Measurements from ENCODE around the gene GALNT10.
A peak's percentile ranks its signal among the peaks of the same experiment; 100 is the strongest.

The GALNT10 gene

DNA sequence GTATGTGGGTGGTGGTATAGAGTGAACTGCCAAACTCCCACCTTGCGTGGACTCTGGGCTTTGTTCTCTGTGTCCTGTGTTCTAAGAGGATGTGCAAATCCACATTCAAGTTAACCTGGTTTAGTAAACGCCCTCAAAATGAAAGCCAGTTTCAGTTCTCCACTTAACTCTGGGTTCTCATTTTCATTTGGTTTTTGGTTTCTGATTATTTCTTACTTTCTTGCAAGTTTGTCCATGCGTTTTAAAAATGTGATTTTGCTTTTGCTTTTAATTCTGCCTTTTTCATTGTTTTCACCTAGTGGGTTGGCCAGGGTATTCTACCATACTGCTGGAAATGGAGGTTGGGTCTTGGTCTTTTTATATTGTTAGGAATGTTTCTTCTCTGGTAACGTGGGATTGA is 38.2 kb downstream of the GALNT10 start:
- peaks cover 52% of the 10 kb centered on the region for H3K4me1 Mint-ChIP-seq
- no peaks in the 10 kb centered on the region for H3K27me3 Mint-ChIP-seq
- peak overlapping the region; percentile 79 for H3K4me3 Mint-ChIP-seq
- H3K9me3 Mint-ChIP-seq, result peaks cover 6% of the 10 kb centered on the region
- peak overlapping the region; percentile 83 for H3K27ac Mint-ChIP-seq
- peak; percentile 77 for ATAC-seq
- H3K36me3 Mint-ChIP-seq, result peaks cover 34% of the 10 kb centered on the region

GRCh38 chr5:154230526-154230925 is 40.0 kb downstream of the GALNT10 start:
- Mint-ChIP-seq H3K9me3 (peaks cover 6% of the 10 kb centered on the region), H3K27me3 (no peaks in the 10 kb centered on the region), H3K4me1 (peaks cover 47% of the 10 kb centered on the region), H3K4me3 (no peak overlapping the region), H3K27ac (no peak overlapping the region), H3K36me3 (peaks cover 32% of the 10 kb centered on the region)
- ATAC-seq, result no peak

- no peaks in the 10 kb centered on the region for H3K27me3 Mint-ChIP-seq
- H3K4me3 Mint-ChIP-seq, result no peak overlapping the region
- no peaks in the 10 kb centered on the region for H3K9me3 Mint-ChIP-seq
- H3K4me1 Mint-ChIP-seq, result peaks cover 52% of the 10 kb centered on the region
- no peak overlapping the region for H3K27ac Mint-ChIP-seq
- peaks cover 9% of the 10 kb centered on the region for H3K36me3 Mint-ChIP-seq
- ATAC-seq, result no peak
Observed at GRCh38 chr5:154234551-154234950, 44.0 kb downstream of the GALNT10 start.

DNA sequence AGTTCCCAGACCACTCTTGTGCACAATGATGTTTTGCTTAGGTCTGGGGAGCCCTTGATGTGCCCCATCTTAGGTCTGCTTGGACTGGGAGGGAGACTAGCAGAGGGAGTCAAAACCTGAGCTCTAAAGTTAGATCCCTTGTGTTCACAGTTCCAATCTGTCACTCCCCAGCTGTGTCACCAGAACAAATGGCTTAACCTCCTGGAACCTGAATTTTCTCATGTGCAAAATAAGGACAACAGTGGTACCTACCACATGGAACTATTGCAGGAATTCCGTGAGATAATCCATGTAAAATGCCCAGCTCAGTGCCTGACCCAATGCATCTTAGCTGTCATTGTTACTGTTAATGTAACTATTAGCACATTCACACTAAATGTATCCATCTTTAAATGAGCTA is 45.5 kb downstream of the GALNT10 start:
- Mint-ChIP-seq H3K4me1 (peaks cover 56% of the 10 kb centered on the region), H3K4me3 (no peak overlapping the region), H3K9me3 (no peaks in the 10 kb centered on the region), H3K36me3 (peaks cover 6% of the 10 kb centered on the region), H3K27ac (no peak overlapping the region), H3K27me3 (no peaks in the 10 kb centered on the region)
- ATAC-seq, result no peak

- no peaks in the 10 kb centered on the region for H3K27me3 Mint-ChIP-seq
- ATAC-seq, result no peak
- no peaks in the 10 kb centered on the region for H3K9me3 Mint-ChIP-seq
- H3K4me3 Mint-ChIP-seq, result no peak overlapping the region
- H3K27ac Mint-ChIP-seq, result no peak overlapping the region
- no peaks in the 10 kb centered on the region for H3K36me3 Mint-ChIP-seq
- peaks cover 55% of the 10 kb centered on the region for H3K4me1 Mint-ChIP-seq
Observed at GRCh38 chr5:154236536-154237375, 46.2 kb downstream of the GALNT10 start.

GRCh38 chr5:154237376-154237743 is 46.8 kb downstream of the GALNT10 start:
- no peak for ATAC-seq
- Mint-ChIP-seq H3K4me3 (no peak overlapping the region), H3K4me1 (peaks cover 52% of the 10 kb centered on the region), H3K27me3 (no peaks in the 10 kb centered on the region), H3K27ac (no peak overlapping the region), H3K9me3 (no peaks in the 10 kb centered on the region), H3K36me3 (no peaks in the 10 kb centered on the region)

DNA sequence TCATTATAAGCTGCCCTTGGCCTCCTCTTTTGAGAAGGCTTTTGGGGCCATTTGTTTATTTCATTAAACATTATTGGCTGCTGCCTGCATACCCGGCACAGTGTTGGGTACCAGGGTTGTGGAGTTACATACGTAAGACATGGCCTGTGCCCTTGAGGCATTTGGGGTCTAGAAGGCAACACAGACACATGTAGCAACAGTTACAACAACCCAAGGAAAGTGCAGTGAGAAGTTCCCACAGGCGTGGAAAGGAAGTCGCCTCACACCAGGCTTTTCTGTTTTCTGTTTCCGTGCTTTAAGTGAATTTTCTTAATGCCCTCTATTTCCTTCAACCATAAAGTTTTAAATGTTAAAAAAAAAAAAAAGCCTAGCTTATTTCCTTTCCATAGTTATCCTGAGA is 47.4 kb downstream of the GALNT10 start:
- Mint-ChIP-seq H3K4me3 (no peak overlapping the region), H3K4me1 (peaks cover 54% of the 10 kb centered on the region), H3K27ac (no peak overlapping the region), H3K27me3 (no peaks in the 10 kb centered on the region), H3K36me3 (no peaks in the 10 kb centered on the region), H3K9me3 (no peaks in the 10 kb centered on the region)
- no peak for ATAC-seq

DNA sequence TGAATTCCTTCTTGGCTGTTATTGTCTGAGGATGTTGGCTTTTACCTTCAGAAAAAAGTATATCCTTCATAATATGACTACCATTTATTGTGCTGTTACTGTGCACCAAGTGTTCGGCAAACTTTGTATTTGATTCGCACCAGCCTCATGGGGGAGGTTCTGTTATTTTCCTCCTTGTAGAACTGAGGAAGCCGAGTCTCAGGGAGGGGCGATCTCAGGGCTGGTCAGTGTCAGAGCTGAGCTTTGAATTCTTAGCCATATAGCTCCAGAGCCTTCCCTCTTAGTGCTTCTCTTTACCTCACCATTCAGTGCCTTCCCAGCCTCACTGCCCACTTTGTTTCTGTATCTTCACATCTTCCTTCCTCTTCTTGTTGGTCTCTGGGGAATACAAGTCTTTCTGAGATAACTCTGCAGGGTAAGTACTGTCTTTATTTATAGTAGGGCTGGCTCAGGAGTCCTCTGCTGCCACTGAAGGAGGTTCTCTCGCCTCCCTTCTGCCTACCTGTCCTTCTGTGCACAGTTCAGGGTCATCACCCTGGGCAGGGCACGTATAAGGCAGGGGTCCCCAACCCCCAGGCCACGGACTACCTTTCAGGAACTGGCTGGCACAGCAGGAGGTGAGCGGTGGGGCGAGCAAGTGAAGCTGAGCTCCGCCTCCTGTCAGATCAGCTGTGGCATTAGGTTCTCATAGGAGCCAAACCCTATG is 48.4 kb downstream of the GALNT10 start:
- H3K4me3 Mint-ChIP-seq, result peak overlapping the region; percentile 61
- H3K27ac Mint-ChIP-seq, result no peak overlapping the region
- no peaks in the 10 kb centered on the region for H3K36me3 Mint-ChIP-seq
- no peaks in the 10 kb centered on the region for H3K9me3 Mint-ChIP-seq
- no peaks in the 10 kb centered on the region for H3K27me3 Mint-ChIP-seq
- peak; percentile 96 for ATAC-seq
- H3K4me1 Mint-ChIP-seq, result peaks cover 58% of the 10 kb centered on the region

GRCh38 chr5:154240595-154240994 is 50.1 kb downstream of the GALNT10 start:
- no peaks in the 10 kb centered on the region for H3K9me3 Mint-ChIP-seq
- H3K27me3 Mint-ChIP-seq, result no peaks in the 10 kb centered on the region
- H3K27ac Mint-ChIP-seq, result no peak overlapping the region
- ATAC-seq, result no peak
- H3K4me1 Mint-ChIP-seq, result peaks cover 71% of the 10 kb centered on the region
- H3K4me3 Mint-ChIP-seq, result no peak overlapping the region
- H3K36me3 Mint-ChIP-seq, result peaks cover 12% of the 10 kb centered on the region

- H3K9me3 Mint-ChIP-seq, result no peaks in the 10 kb centered on the region
- no peak overlapping the region for H3K27ac Mint-ChIP-seq
- H3K4me1 Mint-ChIP-seq, result peaks cover 71% of the 10 kb centered on the region
- H3K36me3 Mint-ChIP-seq, result peaks cover 12% of the 10 kb centered on the region
- H3K27me3 Mint-ChIP-seq, result no peaks in the 10 kb centered on the region
- H3K4me3 Mint-ChIP-seq, result no peak overlapping the region
- ATAC-seq, result no peak
Observed at GRCh38 chr5:154241021-154241420, 50.5 kb downstream of the GALNT10 start.

- H3K9me3 Mint-ChIP-seq, result no peaks in the 10 kb centered on the region
- H3K4me1 Mint-ChIP-seq, result peaks cover 62% of the 10 kb centered on the region
- peaks cover 12% of the 10 kb centered on the region for H3K36me3 Mint-ChIP-seq
- ATAC-seq, result no peak
- H3K27me3 Mint-ChIP-seq, result no peaks in the 10 kb centered on the region
- H3K4me3 Mint-ChIP-seq, result no peak overlapping the region
- peak overlapping the region; percentile 1 for H3K27ac Mint-ChIP-seq
Observed at GRCh38 chr5:154242442-154242841, 51.9 kb downstream of the GALNT10 start.

DNA sequence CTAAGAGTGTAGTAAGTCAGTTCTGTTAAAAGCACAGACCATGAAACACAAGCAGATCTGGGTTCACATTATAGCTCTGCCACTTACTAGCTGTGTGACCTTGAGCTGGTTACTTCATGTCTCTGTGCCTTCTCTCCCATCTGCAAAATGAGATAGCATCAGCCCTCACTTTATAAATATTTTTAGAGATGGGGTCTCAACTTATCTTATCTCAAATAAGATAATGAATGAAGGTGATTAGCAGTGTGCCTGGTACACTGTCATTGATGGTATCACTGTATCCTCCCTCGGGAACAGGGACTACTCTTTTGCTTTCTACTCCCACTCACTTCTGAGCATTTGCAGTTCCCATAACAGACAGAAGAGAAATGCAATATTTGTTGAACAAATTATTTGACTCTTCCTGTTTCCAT is 52.4 kb downstream of the GALNT10 start:
- peak; percentile 67 for ATAC-seq
- H3K4me3 Mint-ChIP-seq, result no peak overlapping the region
- H3K9me3 Mint-ChIP-seq, result no peaks in the 10 kb centered on the region
- no peak overlapping the region for H3K27ac Mint-ChIP-seq
- peaks cover 59% of the 10 kb centered on the region for H3K4me1 Mint-ChIP-seq
- peaks cover 12% of the 10 kb centered on the region for H3K36me3 Mint-ChIP-seq
- H3K27me3 Mint-ChIP-seq, result no peaks in the 10 kb centered on the region

DNA sequence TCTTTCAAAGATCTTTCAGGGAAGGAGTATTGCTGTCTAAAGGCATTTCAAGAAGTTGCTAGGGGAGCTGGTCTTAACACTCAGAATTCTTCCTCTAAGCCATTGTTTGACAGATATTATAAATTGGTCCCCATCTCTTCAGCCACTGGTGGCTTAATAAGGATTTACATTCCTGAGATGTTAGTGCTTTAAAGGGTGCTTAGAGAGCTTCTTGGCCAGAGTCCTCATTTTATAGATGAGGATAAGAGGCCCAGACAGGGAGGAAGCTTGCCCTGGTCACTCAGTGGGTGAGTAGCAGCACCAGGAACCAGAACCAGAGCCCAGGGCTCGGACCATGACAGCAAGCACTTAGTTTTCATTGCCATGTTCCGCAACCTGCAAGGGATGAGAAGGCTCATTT is 53.2 kb downstream of the GALNT10 start:
- H3K36me3 Mint-ChIP-seq, result peaks cover 12% of the 10 kb centered on the region
- H3K27me3 Mint-ChIP-seq, result no peaks in the 10 kb centered on the region
- ATAC-seq, result no peak
- H3K27ac Mint-ChIP-seq, result peak overlapping the region; percentile 37
- peaks cover 56% of the 10 kb centered on the region for H3K4me1 Mint-ChIP-seq
- no peaks in the 10 kb centered on the region for H3K9me3 Mint-ChIP-seq
- no peak overlapping the region for H3K4me3 Mint-ChIP-seq

DNA sequence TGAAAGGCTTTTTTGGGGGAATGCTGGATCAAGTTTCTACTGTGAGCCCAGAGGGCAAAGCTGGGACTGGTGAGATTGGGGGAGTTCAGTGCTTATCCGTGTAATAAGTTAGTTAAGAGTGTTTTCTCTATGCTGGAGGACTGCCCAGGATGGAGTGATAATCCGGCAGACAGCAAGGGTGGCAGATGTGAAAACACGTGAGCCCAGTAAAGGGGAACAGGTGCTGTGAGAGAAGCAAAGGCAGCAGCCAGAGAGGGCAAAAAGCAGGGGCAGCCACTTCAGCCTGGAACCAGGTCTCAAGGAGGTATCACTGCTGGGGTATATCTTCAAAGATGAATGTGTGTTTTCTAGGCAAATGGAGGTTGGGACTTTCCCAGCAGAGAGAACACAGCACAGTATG is 53.9 kb downstream of the GALNT10 start:
- H3K36me3 Mint-ChIP-seq, result peaks cover 12% of the 10 kb centered on the region
- no peak overlapping the region for H3K27ac Mint-ChIP-seq
- no peaks in the 10 kb centered on the region for H3K9me3 Mint-ChIP-seq
- H3K27me3 Mint-ChIP-seq, result no peaks in the 10 kb centered on the region
- peaks cover 56% of the 10 kb centered on the region for H3K4me1 Mint-ChIP-seq
- no peak for ATAC-seq
- H3K4me3 Mint-ChIP-seq, result no peak overlapping the region

- Mint-ChIP-seq H3K4me1 (peaks cover 51% of the 10 kb centered on the region), H3K27ac (no peak overlapping the region), H3K36me3 (peaks cover 36% of the 10 kb centered on the region), H3K9me3 (peaks cover 5% of the 10 kb centered on the region), H3K27me3 (no peaks in the 10 kb centered on the region), H3K4me3 (no peak overlapping the region)
- ATAC-seq, result no peak
Observed at GRCh38 chr5:154248691-154249090, 58.2 kb downstream of the GALNT10 start.

GRCh38 chr5:154249826-154250225 is 59.3 kb downstream of the GALNT10 start:
- Mint-ChIP-seq H3K4me3 (no peak overlapping the region), H3K27me3 (no peaks in the 10 kb centered on the region), H3K36me3 (peaks cover 37% of the 10 kb centered on the region), H3K27ac (no peak overlapping the region), H3K4me1 (peaks cover 41% of the 10 kb centered on the region), H3K9me3 (peaks cover 5% of the 10 kb centered on the region)
- ATAC-seq, result no peak
